COLO829 (cell line): ENCODE measurements around the gene SLC23A3.

ENCODE experiments used
- DNase-seq: peaks from one replicate; pipeline ENCODE4 v3.0.0; 2012; ENCODE audit warnings: low spot score

Gene SLC23A3, protein sequence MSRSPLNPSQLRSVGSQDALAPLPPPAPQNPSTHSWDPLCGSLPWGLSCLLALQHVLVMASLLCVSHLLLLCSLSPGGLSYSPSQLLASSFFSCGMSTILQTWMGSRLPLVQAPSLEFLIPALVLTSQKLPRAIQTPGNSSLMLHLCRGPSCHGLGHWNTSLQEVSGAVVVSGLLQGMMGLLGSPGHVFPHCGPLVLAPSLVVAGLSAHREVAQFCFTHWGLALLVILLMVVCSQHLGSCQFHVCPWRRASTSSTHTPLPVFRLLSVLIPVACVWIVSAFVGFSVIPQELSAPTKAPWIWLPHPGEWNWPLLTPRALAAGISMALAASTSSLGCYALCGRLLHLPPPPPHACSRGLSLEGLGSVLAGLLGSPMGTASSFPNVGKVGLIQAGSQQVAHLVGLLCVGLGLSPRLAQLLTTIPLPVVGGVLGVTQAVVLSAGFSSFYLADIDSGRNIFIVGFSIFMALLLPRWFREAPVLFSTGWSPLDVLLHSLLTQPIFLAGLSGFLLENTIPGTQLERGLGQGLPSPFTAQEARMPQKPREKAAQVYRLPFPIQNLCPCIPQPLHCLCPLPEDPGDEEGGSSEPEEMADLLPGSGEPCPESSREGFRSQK

DNA sequence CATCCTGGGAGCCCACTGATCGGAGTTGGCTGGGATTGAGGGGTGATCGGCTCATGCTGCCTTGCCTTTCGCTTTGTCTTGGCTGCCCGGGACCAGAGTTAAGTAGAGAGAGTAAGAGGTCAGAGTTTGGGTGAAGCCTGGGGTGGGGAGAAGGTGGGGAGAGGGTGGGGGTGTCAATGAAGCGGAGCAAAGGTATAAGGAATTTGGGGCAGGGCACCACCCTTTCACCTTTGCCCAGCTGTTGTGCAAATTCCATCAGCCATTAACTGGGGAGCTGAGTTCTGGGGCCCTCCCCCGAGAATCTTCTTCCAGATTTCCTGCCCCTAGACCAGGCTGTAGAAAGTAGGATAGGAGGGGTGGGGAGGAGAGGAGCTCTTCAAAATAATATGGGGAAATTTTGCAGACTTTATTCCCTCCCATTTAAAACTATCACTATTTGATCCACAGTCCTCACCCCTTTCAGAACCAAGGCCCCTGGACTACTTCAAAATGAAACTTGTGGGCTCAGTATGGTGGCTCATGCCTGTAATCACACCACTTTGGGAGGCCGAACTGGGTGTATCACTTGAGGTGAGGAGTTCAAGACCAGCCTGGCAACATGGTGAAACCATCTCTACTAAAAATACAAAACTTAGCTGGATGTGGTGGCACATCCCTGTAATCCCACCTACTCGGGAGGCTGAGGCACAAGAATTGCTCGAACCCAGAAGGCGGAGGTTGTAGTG is at the start of gene SLC23A3:
Gene SLC23A3 (minus strand): TSS at position 100 of the 725 bp plus-strand sequence. CDS start 45 bp downstream, at position 55.
- DNase-seq: no peak

DNA sequence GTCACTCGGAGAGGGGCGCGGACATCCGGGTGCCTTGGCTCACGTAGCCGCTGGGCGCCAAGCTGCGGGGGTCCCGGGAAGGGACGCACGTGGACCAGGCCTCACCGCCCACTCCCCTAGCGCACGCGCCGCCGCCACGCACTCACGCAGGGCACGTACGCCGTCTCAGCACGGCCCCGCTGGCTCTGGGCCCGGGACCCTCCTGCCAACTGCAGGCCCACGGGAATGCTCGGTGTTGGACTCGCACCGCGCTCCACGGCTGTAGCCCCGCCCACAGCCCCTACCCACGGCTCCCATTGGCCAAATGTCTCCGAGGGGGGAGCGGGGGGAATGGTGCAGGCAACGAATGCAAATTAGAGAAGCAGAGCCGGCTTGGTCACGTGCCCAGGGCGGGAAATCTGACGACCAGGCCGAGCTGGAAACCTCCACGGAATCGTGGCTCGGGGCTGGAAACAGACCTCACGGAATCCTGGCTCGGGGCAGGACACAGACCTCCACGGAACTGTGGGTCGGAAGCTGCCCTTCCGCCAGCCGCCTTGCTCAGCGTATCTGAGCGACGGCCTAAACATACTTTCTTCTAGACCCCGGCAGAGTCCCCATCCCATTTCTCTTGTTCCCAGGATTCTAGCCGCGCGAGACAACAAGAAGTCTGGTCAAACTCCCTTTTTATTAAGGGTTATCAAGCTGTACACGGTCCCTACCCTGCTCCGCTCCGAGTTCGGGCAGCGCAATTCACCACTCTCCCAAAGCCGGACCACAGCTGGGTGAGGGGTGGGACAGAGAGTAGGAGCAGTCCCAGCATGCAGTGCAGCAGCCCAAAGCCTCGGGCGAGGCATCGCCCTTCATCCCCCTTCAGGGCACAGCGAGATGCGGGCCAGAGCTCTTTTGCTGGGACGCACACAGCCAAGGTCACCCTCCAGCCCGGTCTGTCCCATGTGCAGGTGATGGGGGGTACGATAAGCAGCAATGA is 49.2 kb upstream of the SLC23A3 start, which contains the start of gene ABCB6:
Gene ABCB6 (minus strand): TSS at position 227 of the 970 bp plus-strand sequence. CDS start 285 bp downstream, outside the sequence.
- peak; percentile 94 for DNase-seq

GRCh38 chr2:219218217-219218731 is 48.4 kb upstream of the SLC23A3 start:
- DNase-seq: peak; percentile 55

DNA sequence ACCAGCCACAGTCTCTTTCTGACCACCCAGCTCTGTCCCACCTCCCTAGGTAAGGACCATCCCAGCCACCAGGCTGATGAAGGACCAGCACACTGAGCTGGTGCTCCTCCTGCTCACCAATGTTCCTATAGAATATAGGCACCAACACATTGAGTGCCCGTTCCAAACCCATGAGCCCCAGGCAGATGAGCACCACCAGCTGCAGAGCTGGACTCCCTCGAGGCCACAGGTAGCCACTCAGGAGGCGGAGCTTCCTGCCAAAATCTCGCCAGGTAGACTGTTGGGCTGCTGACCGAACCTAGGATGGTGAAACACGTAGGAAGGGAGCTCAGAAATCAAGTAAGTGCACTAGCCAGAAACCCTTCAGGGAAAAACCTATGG is 46.7 kb upstream of the SLC23A3 start:
- no peak for DNase-seq

DNA sequence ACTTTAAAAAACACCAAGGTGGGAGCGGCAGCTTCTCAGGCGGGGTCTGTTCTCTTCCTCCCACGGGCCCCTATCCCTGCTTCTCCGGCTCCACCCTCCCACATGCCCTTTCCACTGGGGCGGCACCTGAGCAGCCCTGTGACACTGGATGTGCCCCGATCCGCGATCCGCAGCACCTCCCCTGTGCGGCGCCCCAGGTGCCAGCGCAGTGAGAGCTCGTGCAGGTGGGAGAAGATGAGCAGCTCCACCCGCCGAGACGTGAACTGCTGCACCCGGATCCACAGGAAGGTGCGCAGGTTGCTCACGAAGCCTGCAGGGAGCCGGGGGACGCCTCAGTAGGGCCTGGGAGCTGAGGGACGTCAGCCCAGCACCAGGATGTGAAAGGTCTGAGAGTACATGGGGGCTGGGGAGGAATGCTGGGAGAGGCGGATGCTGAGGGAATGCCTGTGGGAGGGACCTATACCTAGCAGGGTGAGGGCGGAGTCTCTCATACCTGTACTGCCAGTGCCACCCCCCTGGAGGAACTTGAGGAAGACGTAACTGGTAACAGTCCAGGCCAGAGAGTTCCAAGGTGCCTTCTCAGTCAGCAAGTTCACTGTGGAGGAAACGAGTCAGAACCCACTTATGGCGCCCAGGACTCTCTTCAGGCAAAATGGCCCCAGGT is 46.2 kb upstream of the SLC23A3 start:
- no peak for DNase-seq

DNA sequence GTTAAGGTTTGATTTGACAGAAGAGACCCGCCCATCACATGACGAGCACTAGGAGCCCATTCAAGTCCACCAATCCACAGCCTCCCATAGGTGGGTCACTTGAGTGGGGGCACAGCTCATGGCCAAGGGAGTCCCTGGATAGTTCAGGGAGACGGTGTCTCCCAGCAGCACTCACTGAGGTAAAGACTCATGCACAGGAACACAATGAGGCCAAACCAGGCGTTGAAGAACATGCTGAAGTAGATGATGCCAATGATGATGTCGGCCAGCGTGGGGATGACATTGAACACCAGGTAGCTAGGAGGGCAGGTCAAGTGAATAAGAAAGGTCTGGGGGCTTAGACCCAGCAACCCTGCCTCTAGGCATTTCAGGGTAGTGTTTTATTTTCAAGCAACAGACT is 45.0 kb upstream of the SLC23A3 start:
- no peak for DNase-seq

GRCh38 chr2:219214141-219214540 is 44.3 kb upstream of the SLC23A3 start:
- no peak for DNase-seq

DNA sequence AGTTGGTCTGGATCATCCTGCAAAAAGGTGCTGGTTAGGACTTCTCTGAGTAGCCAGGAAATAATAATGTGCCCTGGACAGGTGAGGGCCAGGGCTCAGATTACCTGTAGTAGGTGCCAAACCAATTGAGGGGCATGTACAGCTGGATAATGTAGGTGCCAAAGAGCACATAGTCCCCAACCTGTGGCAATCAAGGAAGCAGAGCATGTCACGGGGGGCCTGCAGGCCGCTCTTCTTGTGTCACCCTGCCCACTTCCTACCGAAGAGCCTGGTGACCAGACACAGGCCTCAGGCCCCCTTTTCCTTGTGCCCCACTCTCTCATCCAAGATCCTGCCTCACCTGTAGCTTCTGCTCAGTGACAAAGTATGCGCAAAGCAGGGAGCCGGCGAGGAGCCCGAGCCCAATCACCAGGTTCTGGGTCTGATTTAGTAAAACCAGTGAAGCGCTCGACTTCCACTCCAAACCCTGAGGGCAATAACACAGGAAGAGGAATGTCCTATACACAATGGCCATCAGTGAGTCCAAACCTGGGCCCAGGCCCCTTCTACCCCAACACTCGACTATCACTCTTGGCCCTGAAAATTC is 43.8 kb upstream of the SLC23A3 start:
- no peak for DNase-seq

- no peak for DNase-seq
Measured at GRCh38 chr2:219213026-219213415, 43.2 kb upstream of the SLC23A3 start.

DNA sequence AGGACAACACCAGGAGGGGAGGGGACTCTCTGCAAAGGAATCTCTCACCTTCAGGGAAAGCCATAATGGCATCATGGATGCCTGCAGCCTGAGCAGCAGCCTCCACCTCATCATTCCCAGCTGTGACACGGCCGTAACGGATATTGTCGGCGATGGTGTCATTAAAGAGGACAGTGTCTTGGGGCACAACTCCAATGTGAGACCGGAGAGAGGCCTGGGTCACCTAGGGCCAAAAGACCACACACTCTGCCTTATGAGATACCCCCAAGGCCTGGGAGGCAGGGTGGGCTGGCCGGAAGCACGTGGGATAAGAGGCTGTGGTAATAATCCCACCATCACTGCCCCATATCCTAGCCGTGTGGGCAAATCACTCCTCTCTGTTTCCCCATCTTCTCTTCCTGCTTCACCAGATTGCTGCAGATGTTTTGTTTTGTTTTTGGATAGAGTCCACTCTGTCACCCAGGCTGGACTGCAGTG is 41.1 kb upstream of the SLC23A3 start:
- no peak for DNase-seq

GRCh38 chr2:219210196-219210885 is 40.5 kb upstream of the SLC23A3 start:
- no peak for DNase-seq

- no peak for DNase-seq
Measured at GRCh38 chr2:219209236-219210195, 39.7 kb upstream of the SLC23A3 start.

- DNase-seq: no peak
Measured at GRCh38 chr2:219207884-219208740, 38.3 kb upstream of the SLC23A3 start.

GRCh38 chr2:219207134-219207883 is 37.5 kb upstream of the SLC23A3 start:
- DNase-seq: no peak

DNA sequence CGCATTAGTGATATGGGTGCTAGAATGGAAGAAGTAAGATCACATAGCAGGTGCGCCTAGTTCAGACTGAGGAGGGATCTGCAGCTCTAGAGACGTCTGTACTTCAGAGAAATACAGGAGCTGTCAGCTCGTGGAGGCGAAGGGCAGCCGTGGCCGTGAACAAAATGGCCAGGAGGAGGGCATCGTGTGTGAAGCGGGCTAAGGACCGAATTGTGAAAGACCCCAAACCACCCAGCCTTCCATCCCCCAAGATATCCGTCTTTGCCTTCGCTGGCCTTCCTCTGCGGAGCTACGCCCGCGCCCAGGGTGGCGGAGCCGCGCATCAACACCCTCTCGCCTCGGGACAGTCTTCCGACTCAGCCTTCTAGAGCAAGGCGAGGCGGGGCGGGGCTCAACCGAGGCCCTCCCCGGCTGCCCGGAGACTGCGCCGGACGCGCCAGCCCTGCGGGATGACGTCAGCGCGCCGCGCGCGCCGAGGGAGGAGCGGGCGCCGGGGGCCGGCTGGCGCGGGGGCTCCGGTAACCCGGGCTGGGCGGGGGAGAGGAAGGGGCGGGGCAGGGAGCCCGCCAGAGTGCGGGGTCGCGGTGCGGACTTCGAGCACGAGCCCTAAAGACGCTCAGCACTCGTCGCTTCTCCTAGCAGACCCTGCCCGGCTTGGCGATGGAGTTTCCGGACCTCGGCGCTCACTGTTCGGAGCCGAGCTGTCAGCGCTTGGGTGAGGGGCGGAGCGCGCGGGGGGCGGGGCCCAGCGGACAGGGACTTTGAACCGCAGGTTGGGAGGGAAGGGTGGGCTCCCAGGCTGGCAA is 36.7 kb upstream of the SLC23A3 start, which contains the start of gene ZFAND2B:
Gene ZFAND2B (plus strand): TSS at position 455 of the 806 bp plus-strand sequence. CDS start 206 bp downstream, at position 661.
- DNase-seq: peak; percentile 97

- no peak for DNase-seq
Measured at GRCh38 chr2:219205981-219206327, 36.1 kb upstream of the SLC23A3 start.
